Right lobe of liver (tissue), 6 donors: ENCODE measurements around the gene SCOC. TPM values are rescaled to one million over a fixed set of nuclear protein-coding genes. Genes with fewer than 3 reads are reported as not detected.

Experiments used
- ATAC-seq, 4 donors: fragments of 200-7000 bp; cut with Tn5 transposase; one replicate each; pipeline ENCODE4 v1.9.1; 2020; ENCODE audit warnings: mild to moderate bottlenecking in 4 of 4, moderate library complexity in 4 of 4
- DNase-seq, 3 donors: peaks; one replicate each; pipeline ENCODE4 v3.0.0-alpha.2; 2020
- H3K27ac ChIP-seq, 3 donors: fragments of 200-600 bp; one replicate each; pipeline ENCODE4 v1.8.0; 2022
- H3K27me3 ChIP-seq, 2 donors: fragments of 200-600 bp; one replicate each; pipeline ENCODE4 v1.8.0; 2022
- H3K36me3 ChIP-seq, 4 donors: fragments of 200-600 bp; sonication (generic) in 1 of 4; one replicate each; pipeline versions ENCODE4 v1.5.1 to v1.8.0; 2017 to 2022; ENCODE audit warnings: control low read depth in 1 of 4
- H3K4me1 ChIP-seq, 4 donors: fragments of 200-600 bp; sonication (generic) in 1 of 4; one replicate each; pipeline versions ENCODE4 v1.5.1 to v1.8.0; 2017 to 2022; ENCODE audit warnings: control low read depth in 1 of 4
- H3K4me3 ChIP-seq, 3 donors: fragments of 200-600 bp; one replicate each; pipeline ENCODE4 v1.8.0; 2022
- H3K9me3 ChIP-seq, 4 donors: fragments of 200-600 bp; sonication (generic) in 1 of 4; one replicate each; pipeline versions ENCODE4 v1.5.1 to v1.8.0; 2017 to 2022; ENCODE audit warnings: control low read depth in 1 of 4
- CTCF ChIP-seq, 4 donors: fragments of 200-600 bp in 3 of 4; fragments of 450-650 bp in 1 of 4; IDR thresholded peaks; one replicate each; pipeline versions ENCODE4 v1.5.1 to v1.8.0; 2016 to 2022; ENCODE audit warnings: antibody characterized with exemption in 4 of 4, mild to moderate bottlenecking in 2 of 4
- POLR2A ChIP-seq: fragments of 450-650 bp; IDR thresholded peaks from one replicate; pipeline ENCODE4 v1.6.1; 2017; ENCODE audit warnings: antibody characterized with exemption, mild to moderate bottlenecking
- WGBS: methylation state at CpG from one replicate; pipeline ENCODE4 v1.1.6; 2018; ENCODE audit warnings: low coverage, low lambda C conversion rate; ENCODE audit not compliant: insufficient coverage; ENCODE audit errors: missing lambda C conversion rate; 5-methylcytosine and 5-hydroxymethylcytosine counted together
- intact Hi-C, 2 donors: fragments of 100-400 bp; cut with DNase I; formaldehyde crosslinking; loops; one replicate each; pipeline versions ENCODE4 v1.11.2 to v1.14.1; 2022
- total RNA-seq, 6 experiments: library from RNA; depleted of rRNA in 2 of 6; stranded (reverse); fragments of >200 nt in 2 of 6; fragmentation: NEBNext Ultra II Directional in 3 of 6; extraction: Animal tissue kit (Norgen Biotek cat#: 25700) in 3 of 6; gene quantifications; one replicate each; pipeline versions ENCODE4 v1.1.0 to v1.2.4, GENCODE V29; 2016 to 2023
- donor health status: DM: no; HTN: yes; CAD: no.
- donor health status: DM: no; HTN: no; CAD: no.
- donor health status: DM: no; HTN: no; CAD: no.
- donor health status: DM: no; HTN: yes; CAD: no.
- donor health status: DM: no; HTN: yes; CAD: no.

The SCOC gene
- total RNA-seq, 6 experiments from 2014 or later: 23.1 to 39.3 (median 29.3) TPM

DNA sequence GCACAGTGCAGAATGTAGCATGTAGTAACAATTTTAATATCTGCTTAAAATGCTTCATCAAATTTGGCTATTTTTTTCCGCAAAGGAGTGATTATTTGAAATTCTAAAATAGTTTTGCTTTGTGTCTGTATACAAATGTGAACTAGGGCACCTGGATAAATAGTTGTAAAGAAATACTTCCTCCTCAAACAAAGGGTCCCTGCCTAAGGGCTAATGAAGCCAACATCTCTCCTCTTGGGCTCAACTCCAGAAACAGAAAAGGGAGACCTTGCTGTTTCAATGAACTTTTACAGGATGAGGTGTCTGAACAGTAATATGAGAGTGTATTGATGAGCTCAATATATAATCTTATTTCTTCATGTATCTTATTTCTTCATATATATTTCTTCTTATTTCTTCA, 30.8 kb upstream of the SCOC start:
- intact Hi-C loops: no loop called here
- Histone ChIP-seq H3K9me3 (no peaks in the 10 kb centered on the region), H3K36me3 (no peaks in the 10 kb centered on the region), H3K4me1 (no peaks in the 10 kb centered on the region), H3K27me3 (no peaks in the 10 kb centered on the region), H3K27ac (no peak overlapping the region), H3K4me3 (no peak overlapping the region)
- 100% methylated on average over 1 of the region's 1 CpG for WGBS
- no peak for DNase-seq
- no peak for ATAC-seq
- TF ChIP-seq POLR2A (no peak), CTCF (IDR thresholded peaks at IDR 0.05) (no peak)

- peak in 1 of 3 donors; percentile 45 for DNase-seq
- peak overlapping the region in 1 of 3 donors; percentile 9 for H3K4me3 ChIP-seq
- ATAC-seq: peak; percentile 65 to 80 (median 76)
- 4% methylated on average over 5 of the region's 5 CpGs for WGBS
- no peak overlapping the region for H3K27ac ChIP-seq
- H3K27me3 ChIP-seq: no peaks in the 10 kb centered on the region
- no peaks in the 10 kb centered on the region for H3K4me1 ChIP-seq
- no peaks in the 10 kb centered on the region for H3K36me3 ChIP-seq
- intact Hi-C loops: no loop called here
- no peaks in the 10 kb centered on the region for H3K9me3 ChIP-seq
- TF ChIP-seq POLR2A (no peak), CTCF (IDR thresholded peaks at IDR 0.05) (no peak)
These were observed 30.1 kb upstream of the SCOC start for GRCh38 chr4:140343303-140343702.

DNA sequence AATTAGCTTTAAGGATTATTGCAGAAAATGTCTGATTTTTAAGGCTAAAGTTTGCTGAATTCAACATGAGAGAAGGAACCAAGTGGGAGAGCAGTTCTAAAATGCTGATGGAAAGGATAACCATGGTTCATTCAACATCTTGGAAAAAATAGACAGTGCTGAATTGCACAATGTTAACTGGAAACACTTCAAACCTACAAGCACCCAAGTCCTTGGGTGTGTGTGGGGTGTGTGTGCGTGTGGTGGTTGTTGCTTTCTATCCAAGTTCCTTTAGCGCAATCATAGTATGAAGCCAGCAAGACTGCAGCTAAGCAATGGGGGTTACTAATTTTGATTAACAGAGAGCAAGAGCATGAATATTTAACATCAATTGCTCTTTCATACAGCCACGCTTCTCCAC, 29.3 kb upstream of the SCOC start:
- intact Hi-C loops: no loop called here
- H3K27ac ChIP-seq: no peak overlapping the region
- no peaks in the 10 kb centered on the region for H3K9me3 ChIP-seq
- no peaks in the 10 kb centered on the region for H3K36me3 ChIP-seq
- 74% methylated on average over 2 of the region's 3 CpGs for WGBS
- no peaks in the 10 kb centered on the region for H3K4me1 ChIP-seq
- TF ChIP-seq POLR2A (no peak), CTCF (IDR thresholded peaks at IDR 0.05) (no peak)
- peak in 1 of 4 donors; percentile 46 for ATAC-seq
- H3K27me3 ChIP-seq: no peaks in the 10 kb centered on the region
- no peak for DNase-seq
- H3K4me3 ChIP-seq: no peak overlapping the region

DNA sequence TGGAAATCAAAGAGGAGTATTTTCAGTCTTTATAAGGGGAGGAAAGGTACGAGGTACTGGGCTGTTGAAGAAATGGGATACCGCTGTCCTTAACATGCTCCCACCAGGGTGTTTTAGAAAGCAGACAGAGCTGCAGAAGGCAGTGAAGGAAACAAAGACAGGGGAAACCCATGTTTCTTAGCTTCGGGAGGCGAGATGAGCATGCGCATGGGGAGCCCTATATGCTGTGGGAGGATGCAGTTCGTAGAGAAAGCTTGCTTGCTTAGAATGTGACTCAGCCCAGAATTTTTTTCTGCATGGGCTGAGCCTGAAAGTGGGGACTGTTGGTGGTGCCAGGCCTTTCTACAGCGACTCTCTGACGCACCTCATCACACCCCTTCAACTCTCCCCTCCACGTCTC, 28.8 kb upstream of the SCOC start:
- WGBS: 95% methylated on average over 6 of the region's 9 CpGs
- DNase-seq: no peak
- ATAC-seq: no peak
- Histone ChIP-seq H3K27me3 (no peaks in the 10 kb centered on the region), H3K4me1 (no peaks in the 10 kb centered on the region), H3K27ac (no peak overlapping the region), H3K36me3 (no peaks in the 10 kb centered on the region), H3K4me3 (no peak overlapping the region), H3K9me3 (no peaks in the 10 kb centered on the region)
- TF ChIP-seq POLR2A: no peak
- TF ChIP-seq CTCF (IDR thresholded peaks at IDR 0.05): no peak
- intact Hi-C loops: no loop called here

GRCh38 chr4:140346136-140346535, 27.3 kb upstream of the SCOC start:
- intact Hi-C loops: no loop called here
- no peaks in the 10 kb centered on the region for H3K9me3 ChIP-seq
- no peaks in the 10 kb centered on the region for H3K27me3 ChIP-seq
- no peak overlapping the region for H3K27ac ChIP-seq
- H3K36me3 ChIP-seq: no peaks in the 10 kb centered on the region
- TF ChIP-seq POLR2A (no peak), CTCF (IDR thresholded peaks at IDR 0.05) (no peak)
- ATAC-seq (no peak), DNase-seq (no peak)
- no peaks in the 10 kb centered on the region for H3K4me1 ChIP-seq
- 83% methylated on average over 6 of the region's 9 CpGs for WGBS
- H3K4me3 ChIP-seq: no peak overlapping the region
